LNCAP (cell line): ENCODE data around the gene ZNF124.

Experiments
- CTCF ChIP-seq: fragments of 450-650 bp; IDR thresholded peaks from 2 replicates; pipeline ENCODE4 v1.5.1; 2017; ENCODE audit warnings: mild to moderate bottlenecking

ZNF124 gene

GRCh38 chr1:247118946-247119446, 52.8 kb downstream of the ZNF124 start:
- peak; percentile 34; the same call in 1 of the 2 replicates for TF ChIP-seq CTCF

GRCh38 chr1:247115545-247115944, 56.3 kb downstream of the ZNF124 start:
- no peak for TF ChIP-seq CTCF

GRCh38 chr1:247115141-247115510, 56.7 kb downstream of the ZNF124 start:
- no peak for TF ChIP-seq CTCF

GRCh38 chr1:247114351-247115140, 57.3 kb downstream of the ZNF124 start:
- no peak for TF ChIP-seq CTCF

- no peak for TF ChIP-seq CTCF
Measured at GRCh38 chr1:247113733-247114271, 58.0 kb downstream of the ZNF124 start.

GRCh38 chr1:247113094-247113497, 58.7 kb downstream of the ZNF124 start:
- no peak for TF ChIP-seq CTCF

GRCh38 chr1:247112479-247112781, 59.4 kb downstream of the ZNF124 start:
- no peak for TF ChIP-seq CTCF
